Stimulated activated CD4-positive, alpha-beta T cell treated with anti-CD3 and anti-CD28 coated beads, Interleukin-2, amount 100 ng/mL, for 48 hours (primary cell): ENCODE data around the gene PLPP6.

Source experiments
- DNase-seq, 2 donors: peaks; one replicate each; pipeline ENCODE4 v3.0.0-alpha.2; 2020

Gene PLPP6

GRCh38 chr9:4662989-4663792, 1.1 kb downstream of the PLPP6 start:
- DNase-seq, result no peak

GRCh38 chr9:4663956-4664355, 1.9 kb downstream of the PLPP6 start:
- DNase-seq, result no peak

DNA sequence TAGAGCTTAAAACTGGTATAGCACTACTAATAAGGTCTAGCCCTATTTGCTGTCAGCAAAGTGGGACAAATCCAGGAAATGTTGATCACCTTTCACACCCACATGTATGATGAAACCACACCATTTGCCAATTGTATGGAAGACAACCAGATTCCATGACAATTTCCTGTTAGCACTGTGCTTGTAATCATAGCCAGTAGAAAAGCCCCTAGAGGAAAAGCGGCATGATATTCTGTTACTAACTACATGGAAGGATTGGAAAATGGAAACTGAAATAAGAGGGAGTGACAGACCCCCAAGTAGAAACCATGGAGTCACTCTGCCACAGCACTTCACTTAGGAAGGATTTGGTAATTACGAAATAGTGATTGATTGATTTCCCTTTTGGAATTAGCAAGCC, 3.3 kb downstream of the PLPP6 start:
- DNase-seq, result no peak

DNA sequence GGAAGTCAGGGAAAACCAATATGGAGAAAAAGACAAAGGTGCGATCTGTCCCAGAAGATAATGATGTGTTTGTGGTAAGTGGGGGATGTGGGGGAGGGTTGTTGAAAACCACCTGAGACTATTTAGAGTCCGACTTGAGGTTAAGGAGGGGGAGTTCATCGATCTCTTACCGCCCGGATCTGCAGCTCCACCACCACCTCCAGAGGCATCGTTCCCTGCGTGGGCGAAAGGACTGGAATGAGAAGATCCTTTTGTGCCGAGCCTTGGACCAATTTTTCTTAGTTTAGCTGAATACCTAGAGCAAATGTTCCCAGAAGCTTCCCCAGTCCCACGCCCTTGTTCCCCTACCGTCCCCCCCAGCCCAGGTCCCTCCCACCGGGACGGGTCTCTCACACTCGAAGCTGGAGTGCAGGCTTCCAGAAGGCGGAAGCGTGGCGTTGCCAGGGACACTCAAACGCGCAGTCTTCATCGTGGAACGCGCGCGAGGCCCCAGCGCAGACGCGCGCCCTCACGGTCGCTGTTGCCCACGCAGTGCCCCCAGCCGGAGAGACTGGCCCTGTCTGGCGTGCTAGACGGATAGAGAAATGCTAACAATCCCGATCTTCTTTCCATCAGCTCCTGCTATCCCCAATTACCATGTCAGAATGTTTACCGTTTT, 4.1 kb downstream of the PLPP6 start, which contains the start of gene SPATA6L:
SPATA6L (minus strand) TSS at position 439 of the 658 bp plus-strand sequence; CDS start at position 209, 230 bp downstream.
- peak in 1 of 2 donors; percentile 24 for DNase-seq

DNA sequence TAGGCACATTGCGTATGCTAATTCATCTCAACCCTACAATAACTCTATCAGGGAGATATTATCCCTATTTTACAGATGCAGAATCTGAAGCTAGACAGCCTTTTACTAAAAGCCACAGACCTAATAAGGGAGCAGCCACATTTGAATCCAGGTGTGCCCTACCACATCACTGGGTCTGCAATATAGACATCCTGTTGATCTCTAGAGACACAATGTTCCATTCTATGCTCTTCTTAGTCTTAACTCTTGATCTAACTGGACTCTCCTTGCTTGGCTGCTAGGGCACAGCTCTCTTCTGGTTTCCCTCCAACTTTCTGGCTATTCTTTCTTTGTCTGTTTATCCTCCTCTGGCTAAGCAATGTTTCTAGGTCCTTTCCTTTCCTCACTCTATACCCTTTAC, 5.6 kb downstream of the PLPP6 start:
- DNase-seq, result no peak

- DNase-seq, result no peak
Observed at GRCh38 chr9:4668604-4669003, 6.5 kb downstream of the PLPP6 start.

DNA sequence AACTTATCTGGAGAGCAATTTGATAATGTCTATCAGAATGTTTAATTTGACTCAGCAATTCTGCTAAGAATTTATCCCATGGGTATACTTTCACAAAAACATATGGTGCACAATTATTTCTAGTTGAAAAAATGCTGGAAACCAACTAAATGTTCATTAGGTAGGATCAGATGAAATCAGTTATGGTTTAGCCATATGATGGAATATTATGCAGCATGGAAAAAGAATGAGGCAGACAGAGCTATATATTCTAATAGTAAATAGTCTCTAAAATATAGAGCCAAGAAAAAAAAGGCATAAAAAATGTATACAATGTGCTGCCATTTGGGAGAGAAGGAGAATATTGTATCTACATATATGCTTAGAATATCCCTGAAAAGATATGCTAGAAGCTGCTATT, 7.8 kb downstream of the PLPP6 start:
- DNase-seq, result no peak

GRCh38 chr9:4670591-4670990, 8.5 kb downstream of the PLPP6 start:
- no peak for DNase-seq

GRCh38 chr9:4671737-4672136, 9.6 kb downstream of the PLPP6 start:
- DNase-seq, result no peak

- DNase-seq, result no peak
Observed at GRCh38 chr9:4674783-4675182, 12.7 kb downstream of the PLPP6 start.

DNA sequence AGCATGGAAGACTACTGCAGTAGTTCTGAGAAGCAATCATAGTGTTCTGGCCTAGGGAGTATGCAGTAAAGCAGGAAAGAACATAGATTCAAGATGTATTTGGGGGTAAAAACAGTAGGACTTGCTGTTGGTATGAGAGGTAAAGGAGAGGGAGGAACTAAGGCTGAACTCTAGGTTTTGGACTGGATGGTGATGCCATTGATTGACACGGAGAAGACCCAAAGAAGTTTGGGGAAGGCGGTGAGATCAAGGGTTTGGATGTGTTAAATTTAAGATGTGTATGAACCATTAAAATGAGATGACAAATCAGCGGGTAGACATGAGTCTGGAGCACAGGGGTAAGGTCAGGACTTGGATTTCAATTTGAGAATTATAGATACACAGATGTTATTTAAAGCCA, 15.3 kb downstream of the PLPP6 start:
- DNase-seq, result no peak

DNA sequence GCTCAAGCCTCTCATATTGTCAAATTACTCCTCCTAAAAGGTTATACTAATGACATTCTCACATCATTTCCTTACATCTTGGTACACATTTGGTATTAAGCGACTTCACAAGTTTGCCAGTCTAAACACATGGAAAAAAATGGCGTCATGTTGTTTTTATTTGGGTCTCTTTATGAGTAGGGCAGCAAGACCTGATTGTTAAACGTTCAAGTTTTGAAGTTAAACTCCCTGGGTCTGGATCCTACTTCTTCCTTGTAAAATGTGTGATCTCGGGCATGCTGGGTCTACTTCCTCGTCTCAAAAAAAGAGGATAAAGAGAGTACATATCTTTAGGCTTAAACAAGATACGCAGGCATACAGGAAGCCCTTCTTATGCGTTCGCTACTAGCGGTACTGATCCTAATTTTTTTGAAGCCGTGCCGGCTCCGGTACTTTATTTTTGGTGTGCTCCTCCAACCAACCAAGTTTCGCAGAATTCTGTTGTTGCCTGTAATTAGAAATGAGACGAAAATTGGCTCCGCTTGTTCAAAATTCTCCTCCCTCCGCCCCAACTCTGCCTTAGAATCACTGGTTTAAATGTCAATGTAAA, 16.7 kb downstream of the PLPP6 start:
- no peak for DNase-seq

- DNase-seq, result peak; percentile 99 to 100
Observed at GRCh38 chr9:4679268-4680172, 17.4 kb downstream of the PLPP6 start, which contains the start of gene CDC37L1. TSS of gene CDC37L1 (plus strand) at chr9:4679569. CDS start at chr9:4679768, 199 bp downstream.

- DNase-seq, result no peak
Observed at GRCh38 chr9:4680173-4680525, 18.1 kb downstream of the PLPP6 start.

DNA sequence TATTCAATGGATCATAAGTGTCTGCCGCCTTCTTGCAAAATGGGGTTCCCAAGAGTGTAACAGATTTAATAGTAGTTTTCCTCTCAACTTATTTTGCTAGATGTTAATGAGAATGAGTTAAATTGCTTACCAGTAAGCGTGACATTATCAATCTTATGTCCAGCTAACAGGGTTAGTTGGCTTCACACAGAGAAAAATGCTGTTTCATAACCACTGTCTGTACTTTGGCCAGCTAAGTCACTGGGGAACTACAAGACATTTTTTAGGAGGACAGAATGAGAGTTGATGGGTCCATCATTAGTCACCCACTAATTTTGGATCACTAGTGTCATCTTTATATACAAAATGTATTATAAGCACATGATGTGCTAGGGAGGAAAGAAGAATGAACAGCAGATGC, 18.7 kb downstream of the PLPP6 start:
- no peak for DNase-seq

DNA sequence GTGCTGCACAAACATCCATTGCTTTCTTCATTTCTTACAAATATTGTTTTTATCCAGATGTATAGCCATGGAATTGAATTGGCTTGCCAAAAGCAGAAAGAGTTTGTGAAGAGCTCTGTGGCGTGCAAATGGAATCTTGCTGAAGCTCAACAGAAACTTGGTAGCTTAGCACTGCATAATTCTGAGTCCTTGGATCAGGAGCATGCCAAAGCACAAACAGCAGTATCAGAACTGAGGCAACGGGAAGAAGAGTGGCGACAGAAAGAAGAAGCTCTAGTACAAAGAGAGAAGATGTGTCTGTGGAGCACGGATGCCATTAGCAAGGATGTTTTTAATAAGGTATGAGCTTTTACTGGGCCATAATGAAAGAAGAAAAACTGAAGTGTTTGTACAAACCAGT, 22.7 kb downstream of the PLPP6 start:
- no peak for DNase-seq

- DNase-seq, result no peak
Observed at GRCh38 chr9:4686112-4686511, 24.0 kb downstream of the PLPP6 start.

DNA sequence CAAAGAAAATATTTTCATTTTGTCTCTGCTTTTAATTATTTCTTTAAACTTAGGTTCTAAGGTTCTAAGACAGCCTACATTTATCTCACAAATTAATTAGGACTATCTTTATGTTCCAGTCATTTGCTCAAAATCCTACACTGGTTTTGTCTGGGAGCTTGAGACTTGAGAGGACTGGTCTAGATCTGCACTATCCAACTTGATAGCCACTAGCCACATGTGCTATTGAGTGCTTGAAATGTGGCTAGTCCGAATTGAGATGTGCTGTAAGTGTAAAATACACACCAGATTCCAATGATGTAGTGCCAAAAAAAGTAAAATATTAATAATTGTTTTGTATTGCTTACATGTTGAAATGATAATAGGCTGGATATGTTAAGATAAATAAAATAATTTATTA, 24.5 kb downstream of the PLPP6 start:
- DNase-seq, result no peak

DNA sequence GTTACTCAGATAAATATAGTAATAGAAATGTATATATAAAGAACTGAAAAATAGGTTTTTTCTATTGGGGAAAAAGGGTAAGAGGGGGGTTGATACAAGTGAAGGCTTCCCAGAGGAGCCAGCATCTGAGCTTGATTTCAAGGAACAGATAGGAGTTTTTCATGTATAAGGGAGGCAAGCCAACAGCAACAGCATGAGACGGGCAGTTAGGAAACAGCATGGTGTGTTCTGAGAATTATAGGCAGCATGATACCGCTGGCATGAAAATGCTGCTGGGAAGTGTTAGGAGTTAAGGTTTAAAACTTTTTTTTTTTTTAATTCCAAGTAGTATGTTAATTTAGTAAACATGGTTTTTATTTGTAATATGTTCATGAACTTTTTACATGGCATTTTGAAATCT, 26.9 kb downstream of the PLPP6 start:
- no peak for DNase-seq

DNA sequence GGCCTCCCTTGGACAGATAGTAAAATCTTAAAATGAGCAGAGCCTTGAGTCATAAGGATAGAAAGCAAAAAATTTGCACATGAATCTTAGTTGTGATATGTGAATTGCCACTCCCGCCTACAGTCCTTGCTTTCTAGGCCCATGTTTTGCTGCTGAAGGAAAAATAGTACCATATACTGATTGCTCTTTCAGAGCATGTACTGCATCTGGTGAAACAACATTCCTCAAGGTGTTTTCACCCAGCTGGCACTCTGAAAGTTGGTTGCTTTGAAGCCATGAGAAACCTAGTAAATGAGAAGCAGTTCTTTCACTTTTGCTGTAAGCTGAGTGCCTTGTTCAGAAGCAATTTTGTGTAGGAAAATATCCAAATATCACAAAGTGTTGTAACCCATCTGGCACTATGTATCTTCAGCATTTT, 27.6 kb downstream of the PLPP6 start:
- no peak for DNase-seq

DNA sequence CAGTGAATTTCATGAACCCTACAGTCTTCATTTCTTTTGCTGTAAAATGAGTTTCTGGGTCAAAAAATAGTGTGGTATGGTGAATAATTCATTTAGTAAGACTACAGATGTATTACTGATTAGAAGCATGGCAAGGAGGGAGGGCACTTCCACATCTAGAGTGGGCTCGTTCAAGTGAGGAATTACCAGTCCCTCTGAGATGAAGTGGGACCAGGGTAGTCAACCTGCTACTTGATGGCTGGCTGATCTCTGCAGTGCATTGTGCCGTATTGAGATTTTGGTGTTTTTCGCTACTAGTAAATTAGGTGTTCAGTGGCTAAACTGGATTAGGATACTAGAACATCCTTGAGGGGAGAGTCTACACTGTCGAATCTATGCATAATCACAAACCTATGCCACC, 28.1 kb downstream of the PLPP6 start:
- no peak for DNase-seq

- DNase-seq, result no peak
Observed at GRCh38 chr9:4691795-4692194, 29.7 kb downstream of the PLPP6 start.

DNA sequence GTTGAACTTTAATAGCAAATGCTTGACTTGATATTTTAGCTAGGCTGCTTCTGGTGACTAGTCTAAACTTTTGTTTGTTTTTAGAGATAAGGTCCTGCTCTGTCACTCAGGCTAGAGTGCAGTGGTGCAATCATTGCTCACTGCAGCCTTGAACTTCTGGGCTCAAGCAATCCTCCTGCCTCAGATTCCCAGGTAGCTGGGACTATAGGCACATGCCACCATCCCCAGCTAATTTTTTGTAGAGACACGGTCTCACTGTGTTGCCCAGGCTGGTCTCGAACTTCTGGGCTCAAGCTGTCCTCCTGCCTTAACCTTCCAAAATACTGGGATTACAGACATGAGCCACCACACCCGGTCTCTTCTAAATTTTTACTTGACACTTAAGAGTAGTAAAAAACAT, 38.0 kb downstream of the PLPP6 start:
- no peak for DNase-seq
